ENCODE measurements around the gene FRS2.

GRCh38 chr12:69546693-69547438 is 76.7 kb downstream of the FRS2 start:
- TF ChIP-seq POLR2A (IDR thresholded peaks at IDR 0.05): no peak
- TF ChIP-seq POLR2AphosphoS5 (IDR thresholded peaks at IDR 0.05): no peak

Data from spleen (tissue), 3 donors.